Activated naive CD8-positive, alpha-beta T cell treated with anti-CD3 and anti-CD28 coated beads, Interleukin-2, amount 10 ng/mL, durations not matched to agents 7 days and 5 days (primary cell): ENCODE measurements around the gene RAD50. TPM values are rescaled to one million over a fixed set of nuclear protein-coding genes. Genes with fewer than 3 reads are reported as not detected.
"Not testable (repeated sequence)": the region's sequence is repeated elsewhere in the genome, so short reads cannot be mapped to it uniquely, and the experiment has no call there.

Experiments used
- ATAC-seq: fragments of 150-1000 bp; cut with Tn5 transposase; one replicate; pipeline ENCODE4 v1.10.0; 2021; ENCODE audit warnings: low read depth, moderate library complexity
- POLR2A ChIA-PET: fragments of 350-600 bp; sonication (Branson Sonifier 250); formaldehyde crosslinking; loops from one replicate; lab custom pipeline; 2021; ENCODE audit warnings: antibody characterized with exemption; lab: Charles Lee
- DNase-seq: peaks from one replicate; pipeline ENCODE4 v3.0.0; 2021
- H3K27ac Mint-ChIP-seq: one replicate; pipeline ENCODE4 v1.8.0; 2022; ENCODE audit warnings: mild to moderate bottlenecking, mixed read lengths
- H3K27me3 Mint-ChIP-seq: one replicate; pipeline ENCODE4 v1.8.0; 2022; ENCODE audit warnings: mild to moderate bottlenecking, moderate library complexity, mixed read lengths
- H3K36me3 Mint-ChIP-seq: one replicate; pipeline ENCODE4 v1.8.0; 2021; ENCODE audit warnings: mild to moderate bottlenecking, mixed read lengths
- H3K4me1 Mint-ChIP-seq: one replicate; pipeline ENCODE4 v1.8.0; 2021; ENCODE audit warnings: mixed read lengths
- H3K4me3 Mint-ChIP-seq: one replicate; pipeline ENCODE4 v1.8.0; 2022; ENCODE audit warnings: mild to moderate bottlenecking, moderate library complexity, mixed read lengths
- H3K9me3 Mint-ChIP-seq: one replicate; pipeline ENCODE4 v1.8.0; 2021; ENCODE audit warnings: mixed read lengths
- total RNA-seq, 2 experiments: library from RNA; stranded (reverse); gene quantifications; one replicate each; pipeline ENCODE4 v1.2.3, GENCODE V29; 2021

The RAD50 gene
- 10 to 100 TPM; 30.7 to 34.1 TPM for total RNA-seq

DNA sequence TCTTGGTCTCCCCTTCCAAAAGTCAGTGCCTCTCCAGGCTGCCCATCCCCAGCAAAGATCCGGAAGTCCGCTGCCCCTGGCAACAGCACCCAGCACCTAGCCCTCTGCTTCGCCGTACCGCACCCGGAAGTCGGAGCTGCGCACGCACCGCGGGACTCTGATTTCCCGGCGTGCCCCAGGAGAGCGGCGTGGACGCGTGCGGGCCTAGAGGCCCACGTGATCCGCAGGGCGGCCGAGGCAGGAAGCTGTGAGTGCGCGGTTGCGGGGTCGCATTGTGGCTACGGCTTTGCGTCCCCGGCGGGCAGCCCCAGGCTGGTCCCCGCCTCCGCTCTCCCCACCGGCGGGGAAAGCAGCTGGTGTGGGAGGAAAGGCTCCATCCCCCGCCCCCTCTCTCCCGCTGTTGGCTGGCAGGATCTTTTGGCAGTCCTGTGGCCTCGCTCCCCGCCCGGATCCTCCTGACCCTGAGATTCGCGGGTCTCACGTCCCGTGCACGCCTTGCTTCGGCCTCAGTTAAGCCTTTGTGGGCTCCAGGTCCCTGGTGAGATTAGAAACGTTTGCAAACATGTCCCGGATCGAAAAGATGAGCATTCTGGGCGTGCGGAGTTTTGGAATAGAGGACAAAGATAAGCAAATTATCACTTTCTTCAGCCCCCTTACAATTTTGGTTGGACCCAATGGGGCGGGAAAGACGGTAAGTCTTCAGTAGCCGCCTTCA lies at the start of gene RAD50:
TSS of gene RAD50 (plus strand) at position 215 of the 715 bp plus-strand sequence. CDS start at position 563, 348 bp downstream.
- H3K27ac Mint-ChIP-seq = peak within 1 kb of the TSS; percentile 94
- DNase-seq (peak; percentile 96), ATAC-seq (peak; percentile 99)
- peak within 1 kb of the TSS; percentile 96 for H3K4me3 Mint-ChIP-seq
- H3K4me1 Mint-ChIP-seq = peaks cover 15% of the 10 kb centered on the region
- H3K9me3 Mint-ChIP-seq = no peaks in the 10 kb centered on the region
- no peaks in the 10 kb centered on the region for H3K27me3 Mint-ChIP-seq
- POLR2A ChIA-PET = interaction anchor here (0.9 to 1.8 kb wide), 14 partner anchors 10 to 495 kb away, joined by 3 to 5 read pairs (median 3); partner anchors contain the start of genes AFF4, CCNI2, GDF9 and HSPA4
- peaks cover 5% of the 10 kb centered on the region for H3K36me3 Mint-ChIP-seq

DNA sequence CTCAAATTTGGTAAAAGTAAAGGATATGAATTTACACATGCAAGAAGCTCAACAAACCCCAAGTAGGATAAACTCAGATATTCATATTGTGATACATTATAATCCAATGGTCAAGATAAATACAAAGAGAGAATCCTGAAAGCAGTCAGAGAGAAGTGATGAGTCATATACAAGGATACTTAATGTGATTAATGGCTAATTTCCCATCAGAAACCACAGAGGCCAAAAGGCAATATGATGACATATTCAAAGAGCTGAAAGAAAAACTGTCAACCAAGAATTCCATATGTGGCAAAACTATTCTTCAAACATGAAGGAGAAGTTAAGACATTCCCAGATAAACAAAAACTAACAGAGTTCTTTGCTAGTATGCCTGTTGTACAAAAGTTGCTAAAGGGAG lies 46.7 kb upstream of the RAD50 start:
- Mint-ChIP-seq H3K36me3 (peaks cover 7% of the 10 kb centered on the region), H3K9me3 (peaks cover 6% of the 10 kb centered on the region), H3K27ac (no peak overlapping the region), H3K4me1 (peaks cover 5% of the 10 kb centered on the region), H3K27me3 (peaks cover 6% of the 10 kb centered on the region), H3K4me3 (no peak overlapping the region)
- ATAC-seq (no peak), DNase-seq (no peak)
- POLR2A ChIA-PET = no interaction called here

DNA sequence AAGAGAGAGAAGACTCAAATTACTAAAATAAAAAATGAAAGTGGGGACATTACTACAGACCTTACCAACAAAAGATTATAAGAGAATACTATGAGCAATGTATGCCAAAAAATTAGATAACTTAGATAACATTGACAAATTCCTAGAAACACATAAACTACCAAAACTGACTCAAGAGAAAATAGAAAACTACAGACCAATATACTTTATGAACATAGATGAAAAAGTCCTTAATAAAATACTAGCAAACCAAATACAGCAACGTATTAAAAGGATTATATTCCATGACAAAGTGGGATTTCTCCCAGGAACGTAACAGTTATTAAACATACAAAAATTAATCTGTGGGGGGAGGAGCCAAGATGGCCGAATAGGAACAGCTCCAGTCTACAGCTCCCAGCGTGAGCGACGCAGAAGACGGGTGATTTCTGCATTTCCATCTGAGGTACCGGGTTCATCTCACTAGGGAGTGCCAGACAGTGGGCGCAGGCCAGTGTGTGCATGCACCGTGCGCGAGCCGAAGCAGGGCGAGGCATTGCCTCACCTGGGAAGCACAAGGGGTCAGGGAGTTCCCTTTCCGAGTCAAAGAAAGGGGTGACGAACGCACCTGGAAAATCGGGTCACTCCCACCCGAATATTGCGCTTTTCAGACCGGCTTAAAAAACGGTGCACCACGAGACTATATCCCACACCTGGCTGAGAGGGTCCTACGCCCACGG lies 43.0 kb upstream of the RAD50 start:
- H3K27me3 Mint-ChIP-seq, H3K27ac Mint-ChIP-seq, H3K36me3 Mint-ChIP-seq, DNase-seq, POLR2A ChIA-PET, H3K4me1 Mint-ChIP-seq, ATAC-seq, H3K4me3 Mint-ChIP-seq, H3K9me3 Mint-ChIP-seq: not testable (repeated sequence)

DNA sequence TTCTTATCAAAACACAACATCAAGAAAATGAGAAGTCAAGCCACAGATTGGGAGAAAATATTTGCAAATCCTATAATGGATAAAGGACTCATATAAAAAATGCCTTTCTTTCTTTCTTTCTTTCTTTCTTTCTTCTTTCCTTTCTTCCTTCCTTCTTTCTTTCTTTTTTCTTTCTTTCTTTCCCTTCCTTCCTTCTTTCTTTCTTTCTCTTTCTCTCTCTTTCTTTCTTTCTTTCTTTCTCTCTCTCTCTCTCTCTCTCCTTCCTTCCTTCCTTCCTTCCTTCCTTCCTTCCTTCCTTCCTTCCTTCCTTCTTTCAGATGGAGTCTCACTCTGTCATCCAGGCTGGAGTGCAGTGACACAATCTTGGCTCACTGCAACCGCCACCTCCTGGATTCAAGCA lies 34.7 kb upstream of the RAD50 start:
- H3K36me3 Mint-ChIP-seq, H3K27me3 Mint-ChIP-seq, ATAC-seq, H3K9me3 Mint-ChIP-seq, DNase-seq, POLR2A ChIA-PET, H3K27ac Mint-ChIP-seq, H3K4me3 Mint-ChIP-seq: not testable (repeated sequence)
- H3K4me1 Mint-ChIP-seq = peaks cover 25% of the 10 kb centered on the region

DNA sequence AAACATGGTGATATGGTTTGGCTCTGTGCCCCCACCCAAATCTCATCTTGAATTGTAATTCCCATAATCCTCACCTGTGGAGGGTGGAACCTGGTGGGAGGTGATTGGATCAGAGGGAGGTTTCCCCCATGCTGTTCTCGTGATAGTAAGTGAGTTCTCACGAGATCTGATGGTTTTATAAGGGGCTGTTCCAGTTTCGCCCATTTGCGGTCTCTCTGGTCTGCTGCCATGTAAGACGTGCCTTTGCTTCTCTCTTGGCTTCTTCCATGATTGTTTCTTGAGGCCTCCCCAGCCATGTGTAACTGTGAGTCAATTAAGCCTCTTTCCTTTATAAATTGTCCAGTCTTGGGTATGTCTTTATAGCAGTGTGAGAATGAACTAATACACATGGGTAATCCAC lies 31.9 kb upstream of the RAD50 start:
- H3K27ac Mint-ChIP-seq, POLR2A ChIA-PET, H3K9me3 Mint-ChIP-seq, DNase-seq, H3K4me3 Mint-ChIP-seq, H3K36me3 Mint-ChIP-seq, ATAC-seq, H3K27me3 Mint-ChIP-seq: not testable (repeated sequence)
- H3K4me1 Mint-ChIP-seq = peaks cover 37% of the 10 kb centered on the region

DNA sequence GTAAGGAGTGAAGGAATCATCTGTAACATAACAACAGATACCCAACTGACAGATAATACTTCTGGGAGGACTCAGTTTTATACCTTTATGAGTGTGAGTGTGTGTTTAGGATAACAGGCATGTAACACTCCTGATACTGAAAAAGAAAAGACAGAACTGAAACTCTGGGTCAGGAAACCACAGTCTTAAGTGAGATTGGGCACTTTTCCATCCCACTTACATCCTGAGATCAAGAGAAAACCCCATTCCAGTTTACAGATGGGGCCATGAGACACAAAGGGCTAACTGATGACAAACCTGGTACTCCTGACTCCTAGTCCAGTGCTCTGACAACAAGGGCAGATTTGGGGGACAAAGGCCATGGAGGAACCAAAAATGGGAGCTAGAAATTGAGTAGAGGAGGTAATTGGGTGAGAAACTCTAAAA lies 31.5 kb upstream of the RAD50 start:
- Mint-ChIP-seq H3K27me3 (no peaks in the 10 kb centered on the region), H3K27ac (peak overlapping the region; percentile 51), H3K4me3 (peak overlapping the region; percentile 30), H3K4me1 (peaks cover 34% of the 10 kb centered on the region), H3K9me3 (no peaks in the 10 kb centered on the region), H3K36me3 (peaks cover 1% of the 10 kb centered on the region)
- POLR2A ChIA-PET = no interaction called here
- DNase-seq = no peak
- no peak for ATAC-seq

DNA sequence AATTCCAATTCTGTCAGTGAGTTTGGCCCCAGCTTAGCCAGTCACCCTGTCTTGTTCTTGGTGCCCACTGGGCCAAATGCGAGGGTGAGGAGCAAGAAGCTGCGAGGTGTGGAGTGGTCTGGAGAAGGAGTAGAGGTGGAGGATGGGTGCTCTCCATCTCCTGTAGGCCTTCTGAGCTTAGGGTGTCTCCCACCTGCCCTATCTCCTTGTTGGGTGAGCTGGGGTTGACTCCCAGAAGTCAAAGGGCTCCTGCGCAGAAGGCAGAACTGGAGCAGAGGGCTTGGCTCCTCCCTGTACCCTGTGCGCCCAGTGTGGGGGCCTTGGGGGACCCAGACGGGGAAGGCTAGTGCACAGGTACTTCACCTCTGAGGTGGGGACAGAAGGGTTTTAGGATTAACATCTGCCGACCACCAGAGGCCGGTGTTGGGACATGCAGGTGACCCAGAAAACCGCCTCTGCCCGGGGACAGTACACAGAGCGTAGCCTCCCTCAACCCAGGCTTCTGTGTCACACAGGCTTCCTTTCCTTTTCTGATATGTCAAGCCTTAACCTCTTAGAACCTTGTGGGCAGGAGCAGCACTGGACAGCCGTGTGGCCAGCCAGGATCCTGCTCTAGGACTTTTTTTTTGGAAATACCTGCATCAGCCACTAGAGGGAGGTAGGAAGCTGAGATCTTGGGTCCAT lies 30.3 kb upstream of the RAD50 start:
- Mint-ChIP-seq H3K36me3 (peaks cover 4% of the 10 kb centered on the region), H3K27me3 (no peaks in the 10 kb centered on the region), H3K27ac (peak overlapping the region; percentile 69), H3K4me1 (peaks cover 38% of the 10 kb centered on the region), H3K9me3 (no peaks in the 10 kb centered on the region), H3K4me3 (peak overlapping the region; percentile 41)
- POLR2A ChIA-PET = interaction anchor here (1.0 kb wide), 2 partner anchors 31 to 294 kb away, joined by 3 to 5 read pairs; no protein-coding TSS in a partner anchor
- peak; percentile 62 for DNase-seq
- peak; percentile 51 for ATAC-seq

DNA sequence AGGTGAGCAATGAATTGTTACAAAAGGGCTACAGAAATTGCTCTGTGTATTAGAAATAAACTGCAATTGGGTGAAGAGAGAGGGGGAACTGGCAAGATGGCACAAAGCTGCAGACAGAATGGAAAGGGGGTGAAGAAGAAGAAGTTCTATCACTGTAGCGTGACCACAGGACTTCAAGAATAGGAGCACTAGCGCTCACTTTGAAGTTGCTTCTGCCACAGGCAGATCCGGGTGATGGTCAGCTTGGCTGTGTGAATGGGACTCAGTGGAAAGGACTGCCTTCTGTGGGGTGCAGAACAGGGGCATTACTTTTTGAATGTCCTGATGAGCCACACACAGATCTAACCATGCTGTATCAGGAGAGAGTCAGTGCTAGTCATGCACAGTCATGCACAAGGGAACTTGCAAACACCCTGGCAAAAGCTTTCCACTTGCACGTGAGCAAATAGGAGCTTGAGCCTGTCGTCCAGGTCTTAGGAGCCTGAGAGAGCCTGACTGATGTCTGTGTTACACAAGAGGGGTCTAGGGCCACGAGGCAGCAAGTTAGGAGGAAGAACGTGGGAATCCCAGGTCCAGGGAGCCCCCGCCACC lies 29.7 kb upstream of the RAD50 start:
- Mint-ChIP-seq H3K27ac (peak overlapping the region; percentile 69), H3K27me3 (no peaks in the 10 kb centered on the region), H3K36me3 (peaks cover 4% of the 10 kb centered on the region), H3K4me1 (peaks cover 40% of the 10 kb centered on the region), H3K4me3 (peak overlapping the region; percentile 41), H3K9me3 (no peaks in the 10 kb centered on the region)
- DNase-seq (no peak), ATAC-seq (no peak)
- POLR2A ChIA-PET = interaction anchor here (1.0 kb wide), 3 partner anchors 31 to 293 kb away, joined by 3 to 5 read pairs (median 3); no protein-coding TSS in a partner anchor

DNA sequence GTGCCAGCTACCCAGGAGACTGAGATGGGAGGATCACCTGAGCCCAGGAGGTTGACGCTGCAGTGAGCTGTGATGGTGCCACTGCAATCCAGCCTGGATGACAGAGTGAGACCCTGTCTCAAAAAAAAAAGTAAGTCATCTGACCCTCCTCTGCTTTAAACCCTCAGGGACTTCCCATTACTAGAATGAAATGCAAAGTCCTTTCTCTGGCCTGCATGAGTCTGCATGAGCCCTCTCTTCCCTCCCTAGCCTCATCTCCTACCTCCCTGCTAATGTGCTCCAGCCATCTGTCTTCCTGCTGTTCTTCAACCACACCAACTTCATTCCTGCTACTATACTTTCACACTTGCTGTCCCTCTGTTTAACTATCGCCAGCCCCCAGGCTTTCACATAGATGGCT lies 28.8 kb upstream of the RAD50 start:
- H3K9me3 Mint-ChIP-seq = no peaks in the 10 kb centered on the region
- peak overlapping the region; percentile 26 for H3K27ac Mint-ChIP-seq

DNA sequence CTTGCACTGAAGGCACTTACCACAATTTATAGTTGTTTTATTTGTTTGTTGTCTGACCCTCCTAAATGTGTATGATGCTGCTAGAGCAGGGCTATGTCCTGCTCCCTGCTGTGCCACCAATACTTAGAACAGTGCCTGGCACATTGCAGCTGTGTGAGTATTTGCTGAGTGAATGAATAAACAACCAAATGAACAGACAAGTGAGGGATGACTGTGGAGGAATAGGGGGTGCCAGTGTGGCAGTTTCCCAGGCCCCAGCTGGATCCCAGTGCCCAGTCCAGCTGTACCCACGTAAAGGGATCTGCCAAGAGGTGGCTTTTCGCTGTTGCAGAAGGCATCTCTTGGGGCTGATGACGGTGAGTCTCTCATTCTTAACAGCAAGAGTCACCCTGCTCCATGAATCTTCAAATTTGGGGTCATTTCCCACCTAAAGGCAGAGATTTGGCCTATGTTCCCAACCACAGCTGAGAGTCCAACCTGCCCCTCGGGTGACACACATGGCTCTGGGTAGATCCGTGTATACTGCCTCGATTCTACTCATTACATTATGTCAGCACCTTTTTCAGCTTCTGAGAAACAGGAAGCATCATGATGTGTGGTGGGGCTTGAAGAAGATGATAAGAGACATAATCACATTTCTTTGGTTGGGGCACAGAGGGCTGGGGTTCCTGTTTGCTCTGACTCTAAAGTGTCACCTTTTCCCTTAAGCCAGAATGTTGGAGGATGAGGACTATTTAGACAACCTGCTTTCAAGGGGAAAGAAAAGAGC lies 27.7 kb upstream of the RAD50 start:
- DNase-seq = peak; percentile 35
- H3K4me1 Mint-ChIP-seq = peaks cover 40% of the 10 kb centered on the region
- H3K27me3 Mint-ChIP-seq = no peaks in the 10 kb centered on the region
- peak; percentile 88 for ATAC-seq
- POLR2A ChIA-PET = interaction anchor here (0.6 to 1.3 kb wide), 3 partner anchors 28 to 119 kb away, joined by 3 to 4 read pairs (median 3); partner anchors contain the start of gene RAD50
- H3K27ac Mint-ChIP-seq = peak overlapping the region; percentile 70
- H3K9me3 Mint-ChIP-seq = no peaks in the 10 kb centered on the region
- peaks cover 3% of the 10 kb centered on the region for H3K36me3 Mint-ChIP-seq
- peak overlapping the region; percentile 58 for H3K4me3 Mint-ChIP-seq

More for the DNA sequence above, 28.8 kb upstream of the RAD50 start:
- Mint-ChIP-seq H3K36me3 (peaks cover 4% of the 10 kb centered on the region), H3K27me3 (no peaks in the 10 kb centered on the region), H3K4me3 (no peak overlapping the region), H3K4me1 (peaks cover 40% of the 10 kb centered on the region)
- ATAC-seq (no peak), DNase-seq (no peak)
- POLR2A ChIA-PET = interaction anchor here (1.0 kb wide), 1 partner anchor 229 kb away, joined by 3 read pairs; no protein-coding TSS in a partner anchor

DNA sequence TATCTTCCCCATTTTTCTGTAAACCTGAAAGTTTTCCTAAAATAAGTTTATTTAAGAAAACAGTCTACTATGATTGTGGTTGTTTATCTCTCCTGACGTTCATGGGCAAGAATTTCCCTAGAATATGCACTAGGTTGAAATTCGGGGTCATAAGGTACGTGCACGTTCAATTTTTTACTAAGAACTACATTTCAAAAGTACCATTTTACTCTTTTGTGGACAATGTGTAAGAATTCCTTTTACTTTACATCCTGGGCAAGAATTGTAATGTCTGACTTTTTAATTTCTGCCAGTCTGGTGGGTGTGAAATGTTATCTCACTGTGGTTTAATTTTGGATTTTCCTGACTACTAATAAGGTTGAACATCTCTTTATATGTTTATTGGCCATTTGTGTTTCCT lies 25.8 kb upstream of the RAD50 start:
- DNase-seq (no peak), ATAC-seq (no peak)
- H3K36me3 Mint-ChIP-seq = peaks cover 3% of the 10 kb centered on the region
- POLR2A ChIA-PET = no interaction called here
- H3K4me1 Mint-ChIP-seq = peaks cover 24% of the 10 kb centered on the region
- H3K27me3 Mint-ChIP-seq = peaks cover 9% of the 10 kb centered on the region
- no peaks in the 10 kb centered on the region for H3K9me3 Mint-ChIP-seq
- H3K27ac Mint-ChIP-seq = no peak overlapping the region
- H3K4me3 Mint-ChIP-seq = no peak overlapping the region

DNA sequence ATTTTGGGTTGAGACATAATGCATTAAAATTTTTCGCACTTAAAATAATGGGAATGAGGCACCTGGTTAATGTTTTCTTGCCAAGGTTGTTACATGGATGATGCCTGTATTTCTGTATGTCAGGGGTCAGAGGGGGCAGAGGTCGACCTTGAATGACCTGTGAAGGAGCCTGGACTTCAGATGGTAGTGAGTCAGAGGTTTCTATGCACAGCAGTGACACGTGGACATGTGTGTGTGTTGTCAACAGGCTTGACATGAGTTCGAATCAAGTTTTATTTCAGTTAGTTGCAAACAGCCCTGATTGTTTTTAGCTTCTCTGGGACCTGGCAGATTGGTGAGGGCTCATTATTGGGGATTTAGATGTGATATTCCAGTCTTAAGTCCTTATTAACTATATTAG lies 17.1 kb upstream of the RAD50 start:
- H3K27me3 Mint-ChIP-seq = peaks cover 11% of the 10 kb centered on the region
- POLR2A ChIA-PET = no interaction called here
- no peaks in the 10 kb centered on the region for H3K36me3 Mint-ChIP-seq
- H3K4me1 Mint-ChIP-seq = peaks cover 10% of the 10 kb centered on the region
- ATAC-seq = no peak
- no peak for DNase-seq
- H3K4me3 Mint-ChIP-seq = no peak overlapping the region
- no peaks in the 10 kb centered on the region for H3K9me3 Mint-ChIP-seq
- H3K27ac Mint-ChIP-seq = no peak overlapping the region
